HG03354 (cell line): Measurements from ENCODE around the gene NR3C1.

Experiments
- ATAC-seq: cut with Tn5 transposase; IDR thresholded peaks from one replicate; pipeline ENCODE4 v1.9.1; 2021; ENCODE audit warnings: mild to moderate bottlenecking; ENCODE audit not compliant: unreplicated experiment, poor library complexity, severe bottlenecking

Gene NR3C1

DNA sequence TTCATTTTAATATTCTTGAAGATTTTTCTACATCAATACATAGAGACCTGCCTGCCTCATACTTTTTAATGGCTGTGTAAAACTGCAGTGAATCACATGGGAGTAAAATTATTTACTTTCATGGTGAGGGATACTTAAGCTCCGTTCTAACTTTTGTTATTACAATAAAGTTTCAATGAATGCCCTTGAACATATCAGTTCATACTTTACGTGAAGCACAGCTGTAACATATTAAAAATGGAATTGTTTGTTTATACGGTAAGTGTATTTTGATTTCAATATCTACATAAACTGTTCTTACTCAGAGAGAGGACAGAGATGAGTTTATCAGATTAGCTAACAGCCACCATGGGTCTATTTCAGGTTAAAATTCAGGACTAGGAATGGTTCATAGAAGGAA is 155.1 kb downstream of the NR3C1 start:
- no peak for ATAC-seq

DNA sequence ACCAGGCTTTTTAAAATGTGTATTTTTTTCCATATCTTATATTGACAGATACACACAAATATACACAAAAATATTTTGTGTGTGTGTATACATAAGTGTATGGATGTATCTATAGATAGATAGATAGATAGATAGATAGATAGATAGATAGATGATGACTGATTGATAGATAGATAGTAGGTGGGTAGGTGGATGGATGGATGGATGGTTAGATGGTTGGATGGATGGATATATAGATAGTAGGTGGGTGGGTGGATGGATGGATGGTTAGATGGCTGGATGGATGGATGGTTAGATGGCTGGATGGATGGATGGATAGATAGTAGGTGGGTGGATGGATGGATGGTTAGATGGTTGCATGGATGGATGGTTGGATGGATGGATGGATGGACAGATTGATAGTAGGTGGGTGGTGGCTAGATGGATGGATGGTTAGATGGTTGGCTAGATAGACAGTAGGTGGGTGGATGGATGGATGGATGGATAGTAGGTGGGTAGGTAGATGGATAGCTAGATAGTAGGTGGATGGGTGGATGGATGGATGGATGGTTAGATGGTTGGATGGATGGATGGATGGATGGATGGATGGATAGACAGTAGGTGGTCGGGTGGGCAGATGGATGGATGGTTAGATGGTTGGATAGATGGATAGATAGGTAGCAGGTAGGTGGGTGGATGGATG is 156.2 kb downstream of the NR3C1 start:
- no peak for ATAC-seq

DNA sequence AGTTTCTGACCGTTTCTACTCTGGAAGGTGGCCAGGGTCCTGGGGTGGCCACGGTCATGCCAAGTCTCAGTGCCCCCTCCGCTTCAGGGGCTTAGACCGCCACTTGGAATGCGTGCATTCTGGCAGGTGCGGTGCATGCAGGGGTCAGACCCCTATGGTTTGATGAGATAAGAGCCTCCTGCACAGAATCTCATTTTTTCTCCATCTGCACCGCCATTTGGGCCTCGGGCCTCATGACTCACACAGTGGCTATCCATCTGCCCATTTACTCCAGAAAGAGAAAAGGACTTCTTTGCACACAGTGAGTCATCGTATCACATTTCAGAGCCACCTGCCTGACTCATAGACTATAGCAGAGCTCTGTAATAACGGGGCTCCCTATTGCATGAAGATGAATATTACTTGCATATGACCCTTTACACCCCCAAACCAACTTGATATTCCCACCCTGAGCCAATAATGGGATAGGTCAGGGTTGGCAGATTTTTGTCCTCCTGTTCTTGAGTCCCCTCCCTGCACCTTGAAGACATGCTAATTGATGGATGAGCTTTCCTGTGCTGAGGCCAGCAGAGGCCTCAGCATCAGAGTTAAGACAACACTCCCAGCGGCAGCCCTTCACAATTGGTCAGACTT is 157.4 kb downstream of the NR3C1 start:
- no peak for ATAC-seq

DNA sequence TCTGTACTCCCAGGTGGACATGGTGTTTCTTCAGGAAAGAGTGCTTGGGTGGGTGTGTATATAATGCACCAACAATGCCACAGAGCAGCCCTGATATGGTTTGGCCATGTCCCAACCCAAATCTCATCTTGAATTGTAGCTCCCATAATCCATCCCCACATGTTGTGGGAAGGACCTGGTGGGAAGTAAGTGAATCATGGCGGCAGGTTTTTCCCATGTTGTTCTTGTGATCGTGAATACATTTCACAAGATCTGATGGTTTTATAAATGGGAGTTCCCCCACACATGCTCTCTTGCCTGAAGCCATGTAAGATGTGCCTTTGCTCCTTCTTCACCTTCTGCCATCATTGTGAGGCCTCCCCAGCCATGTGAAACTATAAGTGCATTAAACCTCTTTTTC is 158.5 kb downstream of the NR3C1 start:
- ATAC-seq: no peak

DNA sequence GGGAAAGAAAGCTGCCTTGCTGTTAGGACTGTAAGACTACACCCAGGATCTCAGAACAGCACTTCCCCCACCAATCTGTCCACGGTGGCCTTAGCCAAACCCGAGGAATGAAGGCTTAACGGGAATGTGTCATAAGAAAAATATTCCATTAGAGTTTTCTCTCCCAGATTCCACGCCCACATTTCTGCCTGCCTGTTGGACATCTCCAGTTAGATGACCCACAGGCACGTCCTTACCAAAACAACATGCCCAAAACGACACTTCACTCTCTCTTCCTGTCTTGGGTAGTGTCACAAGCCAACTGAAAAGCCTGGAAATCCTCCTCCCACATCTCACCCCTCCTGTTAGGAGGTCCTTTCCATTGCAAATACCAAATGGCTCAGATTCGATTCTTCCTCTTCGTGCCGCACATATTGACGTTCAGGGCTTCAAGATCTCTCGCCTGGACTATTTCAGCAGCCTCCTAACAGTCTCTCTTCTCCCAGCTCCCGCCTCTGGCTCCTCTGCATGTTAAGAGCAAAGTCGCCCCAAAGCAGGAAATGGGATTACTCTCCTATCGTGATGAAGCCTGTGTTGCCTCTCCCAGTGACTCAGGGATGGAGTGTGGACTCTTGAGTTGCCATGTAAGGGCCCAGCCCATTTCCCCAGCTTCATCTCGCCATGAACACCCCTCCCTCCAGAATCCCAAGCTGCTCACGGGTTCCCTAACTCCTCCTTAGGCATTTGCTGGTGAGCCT is 159.3 kb downstream of the NR3C1 start:
- no peak for ATAC-seq

DNA sequence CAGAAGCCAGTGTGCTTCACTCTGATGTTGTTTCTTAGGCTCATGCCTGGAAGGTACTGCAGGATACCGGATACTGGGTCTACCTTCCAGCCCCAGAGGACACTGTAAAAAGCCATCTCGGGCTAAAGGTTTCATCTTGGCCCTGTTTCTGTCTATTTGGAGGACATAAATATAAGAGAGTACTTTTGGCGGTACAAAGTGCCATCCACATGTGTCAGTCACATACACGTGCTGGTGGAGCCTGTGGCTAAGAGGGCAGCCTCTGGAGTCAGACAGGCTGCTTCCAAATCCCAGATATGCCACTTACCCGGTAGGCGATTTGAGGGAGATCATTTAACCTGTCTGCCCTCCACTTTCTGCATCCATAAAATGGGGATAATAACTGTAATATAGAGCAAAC is 160.4 kb downstream of the NR3C1 start:
- no peak for ATAC-seq

DNA sequence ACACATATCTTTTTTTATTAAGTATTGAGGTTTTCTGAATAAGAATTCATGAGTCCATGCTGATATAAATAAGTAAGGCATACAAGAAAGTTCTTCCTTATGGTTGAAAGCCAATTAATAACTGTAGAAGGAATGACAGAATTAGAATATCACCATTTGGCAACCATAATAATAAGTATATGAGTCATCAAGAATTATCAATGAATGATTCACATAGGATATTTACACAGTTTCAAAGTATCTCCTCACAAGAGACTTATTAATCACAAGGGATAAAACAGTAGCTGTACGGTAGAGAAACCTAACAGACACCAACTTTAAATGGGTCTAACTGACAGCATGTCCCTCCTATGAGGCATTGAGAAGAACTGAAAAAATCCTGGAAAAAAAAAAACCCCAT is 161.6 kb downstream of the NR3C1 start:
- ATAC-seq: no peak

DNA sequence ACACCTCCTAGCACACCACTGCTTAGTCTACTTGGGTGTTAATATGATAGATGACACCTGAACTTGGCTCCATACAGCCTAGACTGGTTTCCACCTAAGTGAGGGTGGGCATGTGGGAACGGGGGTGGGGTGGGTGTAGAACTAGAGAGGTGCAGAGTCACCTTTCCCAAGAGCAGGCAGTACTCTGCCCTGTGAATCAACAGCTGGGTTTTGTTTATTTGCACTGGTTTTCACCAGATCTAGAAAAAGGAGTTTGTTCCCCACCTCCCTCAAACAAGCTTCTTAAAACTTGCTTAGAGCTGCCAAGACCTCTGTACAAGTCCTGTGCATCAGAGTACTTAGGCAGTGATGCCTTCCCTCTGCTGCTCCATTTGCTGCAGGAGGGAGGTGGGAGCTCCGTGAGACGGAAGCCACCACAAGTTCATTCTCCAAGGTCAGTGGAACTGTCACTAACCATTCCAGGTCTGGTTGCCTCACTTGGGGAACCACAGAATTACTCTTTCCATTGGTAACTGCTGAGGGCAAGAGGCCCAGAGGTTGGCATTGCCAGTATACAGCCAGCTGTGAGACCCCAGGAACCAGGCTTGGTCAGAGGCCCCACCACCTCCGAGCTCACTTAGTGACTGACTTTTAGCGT is 163.5 kb downstream of the NR3C1 start:
- no peak for ATAC-seq

DNA sequence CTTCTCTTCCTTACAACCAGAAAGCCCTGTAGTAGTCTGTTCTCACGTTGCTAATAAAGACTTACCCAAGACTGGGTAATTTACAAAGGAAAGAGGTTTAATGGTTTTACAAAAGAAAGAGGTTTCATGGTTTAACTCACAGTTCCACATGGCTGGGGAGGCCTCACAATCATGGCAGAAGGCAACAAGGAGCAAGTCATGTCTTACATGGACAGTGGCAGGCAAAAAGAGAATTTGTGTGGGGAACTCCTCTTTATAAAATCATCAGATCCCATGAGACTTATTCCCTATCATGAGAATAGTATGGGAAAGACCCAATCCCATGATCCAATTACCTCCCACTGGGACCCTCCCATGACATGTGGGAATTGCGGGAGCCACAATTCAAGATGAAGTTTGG is 164.9 kb downstream of the NR3C1 start:
- no peak for ATAC-seq

DNA sequence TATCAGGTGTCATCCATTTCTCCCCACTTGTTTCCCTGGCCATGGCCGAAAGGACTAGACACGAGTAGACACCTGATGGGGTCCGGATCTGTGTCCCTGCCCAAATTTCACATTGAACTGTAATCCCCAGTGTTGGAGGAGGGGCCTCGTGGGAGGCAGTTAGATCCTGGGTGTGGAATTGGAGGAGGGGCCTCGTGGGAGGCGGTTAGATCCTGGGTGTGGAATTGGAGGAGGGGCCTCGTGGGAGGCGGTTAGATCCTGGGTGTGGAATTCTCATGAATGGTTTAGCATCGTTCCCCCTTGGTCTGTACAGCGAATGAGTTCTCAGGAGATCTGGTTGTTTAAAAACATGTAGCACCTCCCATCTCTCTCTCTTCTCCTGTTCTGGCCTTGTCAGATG is 165.8 kb downstream of the NR3C1 start:
- no peak for ATAC-seq

DNA sequence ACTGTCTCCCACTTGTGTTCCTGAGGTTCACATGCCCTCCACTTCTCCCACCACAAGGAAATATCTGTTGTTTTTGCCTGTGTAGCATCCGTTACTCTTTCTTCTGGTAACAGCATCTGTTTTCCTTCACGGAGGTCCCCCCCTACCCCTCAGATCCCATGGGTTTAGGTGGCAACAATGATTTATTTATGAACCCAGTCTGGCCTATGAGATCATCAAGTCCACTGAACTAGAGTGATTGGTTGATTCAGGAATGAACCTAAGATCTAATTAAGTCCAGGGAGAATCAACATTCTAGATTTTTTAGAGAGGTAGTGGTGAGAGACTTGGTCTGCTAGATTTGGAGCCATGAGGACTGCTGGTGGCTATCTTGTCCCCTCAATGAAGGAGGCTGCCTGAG is 166.8 kb downstream of the NR3C1 start:
- no peak for ATAC-seq

DNA sequence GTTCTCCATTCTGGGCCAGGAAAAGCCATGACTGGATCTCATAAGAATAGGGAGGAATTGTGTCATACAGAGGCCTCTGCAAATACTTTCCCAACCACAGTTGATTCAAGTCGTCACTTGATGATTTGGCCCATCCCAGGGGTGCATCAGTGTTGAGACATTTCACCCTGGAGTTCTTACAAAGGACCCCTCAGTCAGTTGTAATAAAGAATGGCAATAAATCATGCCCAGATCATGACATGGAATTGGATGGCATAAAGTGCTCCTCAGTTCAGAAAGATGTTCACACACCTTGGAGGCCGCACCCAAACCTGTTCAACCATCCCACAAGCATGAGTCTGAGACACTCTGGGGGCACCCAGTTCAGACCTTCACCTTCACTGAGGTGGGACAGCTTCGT is 168.1 kb downstream of the NR3C1 start:
- no peak for ATAC-seq

DNA sequence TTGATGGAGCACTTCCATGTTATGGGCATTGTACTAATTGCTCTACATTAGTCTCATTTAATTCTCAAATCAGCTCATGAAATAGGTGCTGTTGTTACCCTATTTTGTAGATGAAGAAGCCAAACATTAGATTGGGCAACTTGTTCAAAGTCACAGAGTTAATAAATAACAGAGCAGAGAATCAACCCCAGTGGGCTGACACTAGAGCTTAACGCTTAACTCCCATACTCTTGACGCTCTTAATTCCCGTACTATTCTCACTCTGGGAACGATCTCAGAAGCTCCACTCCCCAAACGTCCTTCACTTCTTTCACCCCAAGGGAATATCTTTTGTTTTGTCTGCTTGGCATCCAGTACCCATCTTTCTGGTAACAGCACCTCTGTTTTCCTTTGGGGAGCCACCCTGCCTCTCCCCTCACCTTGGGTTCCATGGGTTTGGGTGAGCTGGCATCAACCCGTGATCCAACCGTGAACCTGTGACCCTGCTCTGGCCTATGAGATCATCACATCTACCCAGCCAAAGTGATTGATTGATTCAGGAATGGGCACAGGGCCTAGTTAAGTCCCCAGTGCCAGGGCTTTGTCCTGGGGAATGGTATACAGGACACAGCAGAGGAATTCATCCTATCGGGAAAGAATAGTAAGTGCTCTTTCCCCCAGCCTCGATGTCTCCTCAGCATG is 169.2 kb downstream of the NR3C1 start:
- ATAC-seq: no peak

DNA sequence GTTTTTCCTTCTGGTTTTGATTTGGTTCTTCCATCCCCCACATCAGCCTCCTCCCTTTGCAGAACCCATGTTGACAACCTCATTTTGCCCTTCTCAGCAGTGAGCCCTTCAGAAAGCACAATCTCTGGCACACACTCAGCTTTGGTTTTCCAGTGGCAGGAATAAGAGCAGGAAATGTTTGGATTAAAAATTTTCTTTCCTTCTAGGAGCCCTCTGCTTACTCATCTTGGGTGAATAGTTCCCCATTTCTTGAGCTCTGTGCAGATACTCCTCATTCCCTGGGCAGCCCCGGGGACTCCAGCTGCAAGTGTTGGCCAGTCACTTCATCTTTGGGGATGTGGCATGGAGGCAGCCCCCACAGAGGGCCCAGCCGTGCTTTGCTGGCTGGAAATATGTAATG is 170.5 kb downstream of the NR3C1 start:
- ATAC-seq: no peak

DNA sequence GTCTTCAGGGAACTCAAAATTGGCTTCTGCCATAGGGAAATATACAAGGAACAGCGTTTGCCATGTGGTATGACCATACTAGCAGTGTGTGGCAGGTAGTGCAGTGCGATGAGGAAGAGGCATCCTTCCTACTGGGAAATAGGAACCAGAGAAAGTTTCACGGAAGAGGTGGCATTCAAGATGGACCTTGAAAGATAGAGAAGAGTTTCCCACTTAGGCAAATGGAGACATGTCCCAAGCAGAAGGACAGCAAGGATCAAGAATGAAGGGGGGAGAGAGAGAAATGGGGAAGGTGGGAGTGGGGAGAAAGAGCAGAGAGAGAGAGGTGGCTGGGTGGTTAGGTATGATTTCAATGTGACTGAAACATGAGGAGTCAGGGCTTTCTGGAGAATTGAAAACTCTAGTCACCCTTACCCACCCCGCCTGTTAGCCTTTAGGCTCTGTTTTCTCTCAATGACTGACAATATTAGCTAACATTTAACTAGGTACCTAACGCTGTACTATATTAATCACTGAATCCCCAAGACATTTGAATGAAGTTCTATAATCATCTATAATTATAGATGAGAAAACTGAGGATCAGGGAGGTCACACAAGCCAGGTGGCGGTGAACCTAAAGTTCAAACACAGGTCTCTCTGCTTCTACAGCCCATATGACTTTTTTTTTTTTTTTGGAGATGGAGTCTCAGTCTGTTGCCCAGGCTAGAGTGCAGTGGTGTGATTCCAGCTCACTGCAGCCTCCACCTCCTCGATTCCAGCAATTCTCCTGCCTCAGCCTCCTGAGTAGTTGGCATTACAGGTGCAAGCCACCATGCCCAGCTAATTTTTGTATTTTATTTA is 171.3 kb downstream of the NR3C1 start:
- peak; percentile 44 for ATAC-seq

DNA sequence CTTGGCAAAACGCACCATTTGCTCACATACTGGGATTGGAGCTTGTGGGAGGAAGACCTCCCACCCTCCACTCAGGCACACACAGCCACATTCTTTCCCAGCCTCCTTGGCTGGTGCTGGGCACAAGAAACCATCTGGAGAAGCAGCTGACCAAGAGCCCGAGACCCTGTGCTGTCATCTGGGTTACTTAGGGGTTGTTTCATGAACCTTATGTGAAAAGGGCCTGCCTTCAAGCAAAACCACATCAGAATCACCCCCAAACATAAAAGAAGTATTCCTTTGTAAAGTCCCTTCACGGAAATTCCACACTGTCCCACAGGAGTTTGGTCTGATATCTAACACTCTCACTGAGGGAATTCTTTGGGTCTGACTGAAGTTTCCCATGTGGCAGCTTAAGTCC is 172.1 kb downstream of the NR3C1 start:
- no peak for ATAC-seq

DNA sequence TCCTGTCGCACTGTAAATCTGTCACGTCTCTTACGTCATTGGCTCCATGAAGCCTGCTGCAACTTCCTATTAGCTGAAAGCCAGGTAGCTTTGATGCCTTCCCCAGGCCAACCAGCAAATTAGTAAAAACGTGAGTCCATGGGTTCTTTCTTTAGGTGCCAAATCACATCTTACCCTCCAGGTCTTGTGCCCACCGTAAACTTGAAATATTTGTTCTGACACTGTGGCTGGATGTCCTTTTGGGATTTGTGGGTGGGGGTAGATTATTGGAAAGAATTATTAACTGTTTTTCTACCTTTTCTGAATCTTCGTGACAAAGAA is 172.8 kb downstream of the NR3C1 start:
- ATAC-seq: peak; percentile 4

DNA sequence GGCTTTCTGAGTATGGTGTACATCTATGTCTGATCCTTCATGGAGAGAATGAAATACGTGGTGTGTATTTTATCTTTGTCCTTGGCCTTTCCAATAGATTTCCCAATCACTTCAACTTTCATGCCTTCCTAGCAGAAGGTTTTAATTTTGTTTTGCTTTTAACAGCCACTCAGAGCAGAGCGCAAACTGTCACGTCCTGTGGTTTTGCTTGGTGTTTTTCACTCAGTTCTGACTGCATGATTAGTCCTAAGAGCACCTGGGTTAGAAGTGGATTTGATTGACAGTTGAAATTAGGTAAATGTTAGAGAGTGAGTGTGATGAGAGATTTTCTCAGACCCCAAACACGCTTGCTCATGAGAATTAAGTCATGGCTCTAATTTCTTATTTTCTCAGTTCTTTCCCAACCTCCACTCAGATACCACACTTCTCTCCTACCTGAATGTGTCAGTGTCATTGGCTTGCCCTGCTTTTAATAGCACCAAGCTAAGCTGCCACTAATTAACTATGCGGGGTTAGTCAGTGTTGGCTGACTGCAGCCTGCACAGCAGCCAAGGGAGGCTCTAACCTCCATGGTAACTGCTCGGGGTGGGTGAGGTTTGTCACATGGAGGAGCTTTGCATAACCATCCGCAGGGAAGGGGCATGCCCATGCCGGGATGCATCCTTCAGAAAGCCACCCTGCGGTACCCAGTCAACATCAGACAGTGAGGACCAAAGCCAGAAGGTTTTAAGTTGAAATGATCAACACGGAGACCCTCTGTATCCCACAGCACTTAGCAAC is 173.4 kb downstream of the NR3C1 start:
- ATAC-seq: peak; percentile 90

DNA sequence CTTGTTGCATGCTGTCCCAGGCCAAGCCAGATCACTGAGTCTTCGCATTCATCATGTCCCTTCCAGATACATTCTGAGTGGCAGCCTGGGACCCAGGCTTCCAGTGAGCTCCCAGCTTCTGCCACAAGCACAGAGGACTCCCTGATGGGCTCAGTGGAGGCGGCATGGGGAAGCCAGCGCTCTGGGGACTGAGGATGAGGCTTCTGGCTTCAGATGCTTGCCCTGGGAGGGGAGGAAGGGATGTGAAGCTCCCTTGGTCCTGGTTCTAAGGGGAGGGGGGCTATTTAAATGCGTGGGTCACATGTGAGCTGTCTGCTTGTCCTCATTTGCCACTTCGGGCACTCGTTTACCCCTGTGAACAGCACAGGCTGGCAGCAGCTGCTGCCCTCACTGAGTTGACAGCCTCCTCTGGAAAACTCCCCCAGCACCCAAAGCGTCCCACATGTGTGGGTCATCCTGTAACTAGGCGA is 174.0 kb downstream of the NR3C1 start:
- peak; percentile 41 for ATAC-seq
